Colonic mucosa (tissue), 4 donors: ENCODE measurements around the gene STK39. TPM values are rescaled to one million over a fixed set of nuclear protein-coding genes. Genes with fewer than 3 reads are reported as not detected.
A peak's percentile ranks its signal among the peaks of the same experiment; 100 is the strongest.

Experiments used
- DNase-seq: peaks from one replicate; pipeline ENCODE4 v3.0.0-alpha.2; 2020
- H3K27ac ChIP-seq: fragments of 200-600 bp; one replicate; pipeline ENCODE4 v1.8.0; 2021
- H3K27me3 ChIP-seq: fragments of 200-600 bp; one replicate; pipeline ENCODE4 v1.8.0; 2021
- H3K36me3 ChIP-seq: fragments of 200-600 bp; one replicate; pipeline ENCODE4 v1.8.0; 2021
- H3K4me1 ChIP-seq: fragments of 200-600 bp; one replicate; pipeline ENCODE4 v1.8.0; 2021; ENCODE audit warnings: mild to moderate bottlenecking
- H3K4me3 ChIP-seq: fragments of 200-600 bp; one replicate; pipeline ENCODE4 v1.8.0; 2021
- H3K9ac ChIP-seq, 2 donors: one replicate each; pipeline ENCODE4 v1.7.0; 2013; ENCODE audit warnings: control low read depth in 2 of 2, low read depth in 2 of 2, low read length in 2 of 2
- H3K9me3 ChIP-seq: fragments of 200-600 bp; one replicate; pipeline ENCODE4 v1.8.0; 2021
- intact Hi-C: fragments of 100-400 bp; cut with DNase I; formaldehyde crosslinking; loops from one replicate; pipeline ENCODE4 v1.14.1; 2022
- total RNA-seq, 2 donors: library from RNA; stranded (reverse); fragmentation: NEBNext Ultra II Directional in 1 of 2; extraction: Animal tissue kit (Norgen Biotek cat#: 25700) in 1 of 2; gene quantifications; one replicate each; pipeline ENCODE4 v1.2.1, GENCODE V29; 2021
- TF ChIP-seq, protein P1 (sequence below): fragments of 200-600 bp; IDR thresholded peaks from one replicate; pipeline ENCODE4 v1.8.0; 2022; ENCODE audit warnings: antibody characterized with exemption, mild to moderate bottlenecking
- donor health status: healthy.
- donor health status: DM: no; HTN: no; CAD: no.
- donor health status: DM: no; HTN: no; CAD: no.

Gene STK39
- total RNA-seq, 2 donors from 2014 or later = 35.9 to 41.2 TPM

DNA sequence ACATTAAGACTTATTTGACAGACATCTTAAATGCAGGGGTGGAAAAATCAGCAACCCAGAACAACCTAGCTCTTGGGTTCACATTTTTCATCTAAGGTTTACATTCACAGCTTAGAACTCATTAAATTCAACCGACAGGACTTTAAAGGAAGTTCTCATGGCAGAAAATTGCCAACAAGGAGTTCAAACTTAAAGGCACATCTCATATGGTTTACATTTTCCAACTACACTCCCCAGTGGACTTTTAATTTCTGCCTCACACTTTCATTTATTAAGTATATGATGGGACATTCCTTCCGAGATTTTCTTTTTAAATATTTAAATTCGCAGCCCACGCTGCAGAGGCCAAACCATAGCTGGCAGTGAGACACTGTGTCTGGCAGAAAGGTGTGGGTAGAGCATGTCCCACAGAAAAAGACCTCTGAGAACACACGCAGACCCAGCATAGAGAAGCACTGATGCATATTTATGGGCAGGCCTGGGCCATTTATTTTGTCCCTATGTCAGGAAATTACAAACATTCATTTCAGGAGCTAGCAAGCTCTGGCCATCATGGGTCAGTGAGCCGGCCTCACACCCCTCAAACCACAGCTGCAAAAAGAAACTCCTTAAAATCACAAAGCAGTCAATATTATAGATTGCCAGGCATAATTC lies 46.3 kb downstream of the STK39 start:
- intact Hi-C loops = no loop called here
- H3K27ac ChIP-seq = no peak overlapping the region
- H3K27me3 ChIP-seq = no peaks in the 10 kb centered on the region
- H3K4me1 ChIP-seq = peaks cover 8% of the 10 kb centered on the region
- H3K36me3 ChIP-seq = no peaks in the 10 kb centered on the region
- DNase-seq = no peak
- TF ChIP-seq, protein P1, sequence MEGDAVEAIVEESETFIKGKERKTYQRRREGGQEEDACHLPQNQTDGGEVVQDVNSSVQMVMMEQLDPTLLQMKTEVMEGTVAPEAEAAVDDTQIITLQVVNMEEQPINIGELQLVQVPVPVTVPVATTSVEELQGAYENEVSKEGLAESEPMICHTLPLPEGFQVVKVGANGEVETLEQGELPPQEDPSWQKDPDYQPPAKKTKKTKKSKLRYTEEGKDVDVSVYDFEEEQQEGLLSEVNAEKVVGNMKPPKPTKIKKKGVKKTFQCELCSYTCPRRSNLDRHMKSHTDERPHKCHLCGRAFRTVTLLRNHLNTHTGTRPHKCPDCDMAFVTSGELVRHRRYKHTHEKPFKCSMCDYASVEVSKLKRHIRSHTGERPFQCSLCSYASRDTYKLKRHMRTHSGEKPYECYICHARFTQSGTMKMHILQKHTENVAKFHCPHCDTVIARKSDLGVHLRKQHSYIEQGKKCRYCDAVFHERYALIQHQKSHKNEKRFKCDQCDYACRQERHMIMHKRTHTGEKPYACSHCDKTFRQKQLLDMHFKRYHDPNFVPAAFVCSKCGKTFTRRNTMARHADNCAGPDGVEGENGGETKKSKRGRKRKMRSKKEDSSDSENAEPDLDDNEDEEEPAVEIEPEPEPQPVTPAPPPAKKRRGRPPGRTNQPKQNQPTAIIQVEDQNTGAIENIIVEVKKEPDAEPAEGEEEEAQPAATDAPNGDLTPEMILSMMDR = no peak
- H3K9me3 ChIP-seq = no peaks in the 10 kb centered on the region
- no peak overlapping the region for H3K4me3 ChIP-seq
- H3K9ac ChIP-seq = no peak overlapping the region

DNA sequence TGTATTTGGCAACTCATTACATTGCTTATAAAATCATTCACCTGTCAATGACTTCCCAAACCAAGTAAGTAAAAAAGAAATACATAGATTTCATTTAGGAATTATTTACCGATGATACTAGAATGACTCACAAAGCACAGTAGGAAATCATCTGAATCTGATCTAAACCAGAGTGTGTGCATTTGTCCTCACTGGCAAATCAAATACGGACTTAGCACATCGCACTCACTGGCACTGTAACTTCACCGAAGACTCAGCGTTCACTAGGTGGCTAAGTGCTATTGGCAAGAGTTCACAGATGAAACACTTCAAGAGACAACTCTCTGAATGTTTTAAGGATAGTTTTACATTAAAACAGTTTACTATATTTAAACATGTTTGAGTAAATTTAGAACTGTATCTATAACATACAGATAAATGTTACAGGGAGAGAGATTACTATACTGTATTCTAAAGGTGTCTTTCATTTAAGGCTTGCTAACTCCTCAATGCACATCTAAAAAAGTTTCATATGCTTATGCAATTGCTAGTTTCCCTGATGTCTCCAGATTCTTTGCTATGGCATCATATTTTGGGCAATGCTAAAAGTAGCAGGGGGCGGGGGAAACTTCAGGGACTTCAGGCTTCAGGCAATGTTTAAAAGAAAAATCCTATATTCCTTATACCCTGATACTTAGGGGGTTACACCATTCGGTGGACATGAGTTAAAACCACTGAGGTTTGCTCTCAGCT lies 48.8 kb downstream of the STK39 start:
- peaks cover 11% of the 10 kb centered on the region for H3K4me1 ChIP-seq
- H3K4me3 ChIP-seq = no peak overlapping the region
- intact Hi-C loops = no loop called here
- H3K27me3 ChIP-seq = no peaks in the 10 kb centered on the region
- H3K9me3 ChIP-seq = no peaks in the 10 kb centered on the region
- DNase-seq = no peak
- no peak overlapping the region for H3K27ac ChIP-seq
- TF ChIP-seq, protein P1 = no peak
- H3K9ac ChIP-seq = no peak overlapping the region
- H3K36me3 ChIP-seq = no peaks in the 10 kb centered on the region

DNA sequence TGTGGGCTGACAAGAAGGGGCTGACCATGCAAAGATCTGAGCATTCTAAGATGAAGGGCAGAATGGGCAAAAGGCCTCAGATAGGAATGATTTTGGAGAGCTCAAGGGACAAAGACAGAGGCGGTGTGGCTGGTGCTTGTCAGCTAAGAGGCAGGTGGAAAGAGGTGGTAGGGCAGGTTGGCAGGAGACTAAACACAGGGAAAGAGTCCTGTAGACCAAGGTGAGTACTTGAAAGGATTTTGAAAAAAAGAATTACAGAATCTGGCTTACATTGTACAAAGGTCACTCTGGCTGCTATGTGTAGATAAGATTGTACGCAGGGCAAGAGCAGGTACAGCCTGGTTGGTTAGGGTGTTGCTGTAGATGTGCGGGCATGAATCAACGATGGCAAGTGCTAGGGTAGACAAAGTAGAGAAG lies 50.6 kb downstream of the STK39 start:
- peak overlapping the region; percentile 60 for H3K27ac ChIP-seq
- no peak overlapping the region for H3K4me3 ChIP-seq
- H3K4me1 ChIP-seq = peaks cover 14% of the 10 kb centered on the region
- H3K9ac ChIP-seq = peak overlapping the region in 1 of 2 donors; percentile 71
- intact Hi-C loops = no loop called here
- TF ChIP-seq, protein P1 = no peak
- H3K36me3 ChIP-seq = no peaks in the 10 kb centered on the region
- no peaks in the 10 kb centered on the region for H3K27me3 ChIP-seq
- no peaks in the 10 kb centered on the region for H3K9me3 ChIP-seq
- no peak for DNase-seq

DNA sequence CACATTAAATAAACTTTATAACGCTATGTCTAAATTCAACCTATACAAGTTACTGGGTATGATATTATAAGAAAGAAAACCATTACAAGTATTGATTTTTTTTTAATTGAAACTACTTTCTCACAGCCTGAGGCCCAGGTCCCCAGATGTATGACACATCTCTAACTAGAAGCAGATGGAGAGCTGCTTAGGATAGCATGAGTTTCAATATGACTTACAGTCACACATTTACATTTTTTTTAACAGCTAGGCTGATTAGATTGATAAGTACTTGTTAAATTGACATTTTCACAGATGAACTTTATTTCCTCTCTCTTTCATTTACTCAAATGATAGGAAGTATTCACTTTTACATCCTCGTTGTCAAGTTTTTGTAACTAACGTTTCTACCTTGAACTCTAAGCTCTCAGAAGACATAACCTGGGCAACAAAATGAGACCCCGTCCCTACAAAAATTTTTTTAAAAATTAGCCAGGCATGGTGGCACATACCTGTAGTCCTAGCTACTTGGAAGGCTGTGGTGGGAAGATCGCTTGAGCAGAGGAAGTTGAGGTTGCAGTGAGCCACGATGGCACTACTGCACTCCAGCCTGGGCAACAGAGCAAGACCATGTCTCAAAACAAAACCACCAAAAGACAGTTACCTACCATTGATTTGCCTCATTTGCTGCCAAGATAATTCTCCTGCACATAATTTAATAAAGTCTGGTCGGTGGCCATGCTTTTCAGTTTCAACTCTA lies 52.4 kb downstream of the STK39 start:
- Histone ChIP-seq H3K27me3 (no peaks in the 10 kb centered on the region), H3K9me3 (no peaks in the 10 kb centered on the region), H3K4me1 (peaks cover 12% of the 10 kb centered on the region), H3K4me3 (no peak overlapping the region), H3K9ac (no peak overlapping the region), H3K27ac (no peak overlapping the region), H3K36me3 (no peaks in the 10 kb centered on the region)
- no peak for DNase-seq
- TF ChIP-seq, protein P1 = no peak
- intact Hi-C loops = no loop called here

DNA sequence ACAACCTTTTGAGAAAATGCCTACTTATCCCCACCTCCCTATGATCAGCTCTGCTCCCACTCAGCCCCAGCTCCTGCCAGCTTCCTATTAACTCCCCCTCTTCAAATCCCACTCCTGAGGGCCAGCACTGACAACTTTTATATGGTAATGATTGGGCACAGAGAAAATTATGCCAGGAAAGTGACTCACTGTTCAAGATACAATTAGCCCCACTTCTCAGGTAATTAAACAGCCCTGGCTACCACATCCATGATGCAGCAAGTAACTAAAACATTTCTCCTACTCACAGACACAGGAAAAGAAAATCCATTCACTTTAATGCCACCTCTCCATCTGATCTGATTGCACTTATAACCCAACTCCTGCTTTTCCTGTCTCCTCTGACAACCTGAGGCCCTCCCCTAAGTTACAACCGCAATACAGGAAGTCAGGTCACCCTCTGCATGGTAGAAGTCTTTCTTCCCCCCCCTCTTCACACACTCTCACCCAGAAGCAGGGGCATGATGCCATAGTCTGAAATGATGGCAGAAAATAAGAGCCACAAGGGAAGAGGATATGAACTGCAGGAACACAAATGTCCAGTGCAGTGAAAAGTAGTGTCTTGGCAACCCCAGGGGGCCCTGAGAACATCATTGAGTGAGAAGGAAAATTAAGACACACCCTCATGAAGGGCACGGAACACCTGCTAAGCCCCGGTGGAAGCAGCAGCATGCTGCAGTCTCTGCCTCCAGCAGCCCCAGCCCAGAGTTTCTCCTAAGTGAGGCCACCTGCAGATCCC lies 54.4 kb downstream of the STK39 start:
- peak; percentile 55 for DNase-seq
- no peaks in the 10 kb centered on the region for H3K36me3 ChIP-seq
- H3K27me3 ChIP-seq = no peaks in the 10 kb centered on the region
- TF ChIP-seq, protein P1 = no peak
- intact Hi-C loops = no loop called here
- H3K9me3 ChIP-seq = no peaks in the 10 kb centered on the region
- peak overlapping the region; percentile 66 for H3K27ac ChIP-seq
- peak overlapping the region in 1 of 2 donors; percentile 70 for H3K9ac ChIP-seq
- peaks cover 21% of the 10 kb centered on the region for H3K4me1 ChIP-seq
- no peak overlapping the region for H3K4me3 ChIP-seq
